K562 (cell line): ENCODE data around the gene CAPN2. TPM values are rescaled to one million over a fixed set of nuclear protein-coding genes. Genes with fewer than 3 reads are reported as not detected.

ENCODE experiments used
- AFF4 ChIP-seq: sonication (generic); formaldehyde crosslinking; IDR thresholded peaks from 2 replicates; pipeline ENCODE4 v1.8.0; 2023; ENCODE audit warnings: mild to moderate bottlenecking, missing genetic modification reagents
- COPS2 ChIP-seq: fragments of 450-650 bp; conservative IDR thresholded peaks from 2 replicates; pipeline ENCODE4 v1.6.1; 2016; ENCODE audit warnings: mild to moderate bottlenecking, moderate library complexity
- CREB1 ChIP-seq, 2 experiments: sonication (generic) in 1 of 2; formaldehyde crosslinking in 1 of 2; IDR thresholded peaks; 2 replicates each; pipeline versions ENCODE4 v1.6.1 to v1.8.0; 2012 to 2022; ENCODE audit warnings: inconsistent platforms in 1 of 2, mild to moderate bottlenecking in 1 of 2, missing genetic modification reagents in 1 of 2, moderate library complexity in 1 of 2
- CTBP1 ChIP-seq: fragments of 450-650 bp; IDR thresholded peaks from 2 replicates; pipeline ENCODE4 v1.6.1; 2016; ENCODE audit warnings: borderline replicate concordance
- E2F1 ChIP-seq: sonication (generic); formaldehyde crosslinking; IDR thresholded peaks from 2 replicates; pipeline ENCODE4 v1.8.1; 2023; ENCODE audit warnings: mild to moderate bottlenecking, missing genetic modification reagents, moderate library complexity
- HDAC1 ChIP-seq, 2 experiments: fragments of 450-650 bp; IDR thresholded peaks; 2 replicates each; pipeline ENCODE4 v1.6.1; 2016 to 2017; ENCODE audit warnings: inconsistent platforms in 1 of 2, mild to moderate bottlenecking in 1 of 2, moderate library complexity in 1 of 2
- KDM2B ChIP-seq: fragments of 250-450 bp; sonication (Bioruptor Pico); IDR thresholded peaks from 2 replicates; pipeline ENCODE4 v1.8.0; 2021; ENCODE audit warnings: mild to moderate bottlenecking, moderate library complexity
- MCM7 ChIP-seq, 2 experiments: fragments of 450-650 bp; IDR thresholded peaks; 2 replicates each; pipeline ENCODE4 v1.6.1; 2016 to 2018
- MIER1 ChIP-seq: fragments of 450-650 bp; IDR thresholded peaks from 2 replicates; pipeline ENCODE4 v1.6.1; 2016; ENCODE audit warnings: antibody characterized with exemption, mild to moderate bottlenecking, low read depth
- RNF2 ChIP-seq: sonication (generic); IDR thresholded peaks from 2 replicates; pipeline ENCODE4 v1.6.1; 2016
- TEAD1 ChIP-seq, 2 experiments: fragments of 450-650 bp in 1 of 2; sonication (generic) in 1 of 2; formaldehyde crosslinking; IDR thresholded peaks; 2 replicates each; pipeline versions ENCODE4 v1.4.0 to v1.8.0; 2020 to 2022; ENCODE audit warnings: mild to moderate bottlenecking in 2 of 2, missing genetic modification reagents in 1 of 2
- ZKSCAN8 ChIP-seq: fragments of 200-800 bp; sonication (Bioruptor generic); IDR thresholded peaks from 2 replicates; pipeline ENCODE4 v1.6.1; 2016; ENCODE audit warnings: missing genetic modification characterization, missing compliant biosample characterization
- ZNF217 ChIP-seq: sonication (generic); formaldehyde crosslinking; IDR thresholded peaks from 2 replicates; pipeline ENCODE4 v1.8.0; 2022; ENCODE audit warnings: mild to moderate bottlenecking, missing genetic modification reagents
- ZNF280A ChIP-seq: fragments of 450-650 bp; IDR thresholded peaks from 2 replicates; pipeline ENCODE4 v1.6.1; 2018; ENCODE audit warnings: mild to moderate bottlenecking, low read depth; ENCODE audit not compliant: partially characterized antibody
- polyA plus RNA-seq, 8 experiments: library from polyadenylated mRNA; depleted of rRNA in 4 of 8; stranded (reverse) in 5 of 8; unstranded in 3 of 8; fragments of >200 nt; fragmentation: Nextera tagmentation in 2 of 8; fragmentation: Illumina TruSeq in 1 of 8; extraction: Ambion mirVana in 2 of 8; extraction: Trizol in 1 of 8; gene quantifications; 2 replicates each; pipeline versions ENCODE4 v1.2.1 to v1.2.3, GENCODE V29; 2011 to 2014; ENCODE audit warnings: inconsistent platforms in 1 of 8, missing spikeins in 1 of 8
- total RNA-seq, 7 experiments: library from RNA; depleted of rRNA in 6 of 7; stranded (reverse); fragments of >200 nt in 6 of 7; fragmentation: Illumina TruSeq in 2 of 7; extraction: Trizol in 2 of 7; gene quantifications; 2 replicates each; pipeline versions ENCODE4 v1.2.1 to v1.2.3, GENCODE V29; 2011 to 2021; ENCODE audit warnings: low replicate concordance in 1 of 7
- TF ChIP-seq, protein P1 (sequence below): fragments of 250-450 bp; sonication (Bioruptor Pico); IDR thresholded peaks from 2 replicates; pipeline ENCODE4 v1.4.0; 2020

Gene CAPN2
- total and polyA plus RNA-seq, 9 of the 15 experiments (the other 6 are each of a cell fraction or from before 2014, with no cell fraction given), result 24.6 to 157 (median 101) TPM

- TF ChIP-seq AFF4, result 0 out of 2 replicates have a peak, but pooled peaks have one; percentile 28
- no peak for TF ChIP-seq COPS2
- peak; percentile 82 for TF ChIP-seq CREB1 (IDR thresholded peaks at IDR 0.05)
- peak; percentile 25; the same call in 1 of the 2 replicates for TF ChIP-seq CREB1 (CRISPR knock-in tag; IDR thresholded peaks at IDR 0.05)
- TF ChIP-seq MIER1, result no peak
- peak; percentile 95 for TF ChIP-seq RNF2
- TF ChIP-seq E2F1 (CRISPR knock-in tag), result no peak
- peak; percentile 41 to 91; a peak in 2 of 4 replicates for TF ChIP-seq TEAD1 (CRISPR knock-in tag; IDR thresholded peaks at IDR 0.05)
- TF ChIP-seq KDM2B (CRISPR knock-in tag), result no peak
- TF ChIP-seq ZNF217 (CRISPR knock-in tag), result no peak
- peak; percentile 88 for TF ChIP-seq CTBP1
- no peak for TF ChIP-seq ZNF280A
- TF ChIP-seq, protein P1, sequence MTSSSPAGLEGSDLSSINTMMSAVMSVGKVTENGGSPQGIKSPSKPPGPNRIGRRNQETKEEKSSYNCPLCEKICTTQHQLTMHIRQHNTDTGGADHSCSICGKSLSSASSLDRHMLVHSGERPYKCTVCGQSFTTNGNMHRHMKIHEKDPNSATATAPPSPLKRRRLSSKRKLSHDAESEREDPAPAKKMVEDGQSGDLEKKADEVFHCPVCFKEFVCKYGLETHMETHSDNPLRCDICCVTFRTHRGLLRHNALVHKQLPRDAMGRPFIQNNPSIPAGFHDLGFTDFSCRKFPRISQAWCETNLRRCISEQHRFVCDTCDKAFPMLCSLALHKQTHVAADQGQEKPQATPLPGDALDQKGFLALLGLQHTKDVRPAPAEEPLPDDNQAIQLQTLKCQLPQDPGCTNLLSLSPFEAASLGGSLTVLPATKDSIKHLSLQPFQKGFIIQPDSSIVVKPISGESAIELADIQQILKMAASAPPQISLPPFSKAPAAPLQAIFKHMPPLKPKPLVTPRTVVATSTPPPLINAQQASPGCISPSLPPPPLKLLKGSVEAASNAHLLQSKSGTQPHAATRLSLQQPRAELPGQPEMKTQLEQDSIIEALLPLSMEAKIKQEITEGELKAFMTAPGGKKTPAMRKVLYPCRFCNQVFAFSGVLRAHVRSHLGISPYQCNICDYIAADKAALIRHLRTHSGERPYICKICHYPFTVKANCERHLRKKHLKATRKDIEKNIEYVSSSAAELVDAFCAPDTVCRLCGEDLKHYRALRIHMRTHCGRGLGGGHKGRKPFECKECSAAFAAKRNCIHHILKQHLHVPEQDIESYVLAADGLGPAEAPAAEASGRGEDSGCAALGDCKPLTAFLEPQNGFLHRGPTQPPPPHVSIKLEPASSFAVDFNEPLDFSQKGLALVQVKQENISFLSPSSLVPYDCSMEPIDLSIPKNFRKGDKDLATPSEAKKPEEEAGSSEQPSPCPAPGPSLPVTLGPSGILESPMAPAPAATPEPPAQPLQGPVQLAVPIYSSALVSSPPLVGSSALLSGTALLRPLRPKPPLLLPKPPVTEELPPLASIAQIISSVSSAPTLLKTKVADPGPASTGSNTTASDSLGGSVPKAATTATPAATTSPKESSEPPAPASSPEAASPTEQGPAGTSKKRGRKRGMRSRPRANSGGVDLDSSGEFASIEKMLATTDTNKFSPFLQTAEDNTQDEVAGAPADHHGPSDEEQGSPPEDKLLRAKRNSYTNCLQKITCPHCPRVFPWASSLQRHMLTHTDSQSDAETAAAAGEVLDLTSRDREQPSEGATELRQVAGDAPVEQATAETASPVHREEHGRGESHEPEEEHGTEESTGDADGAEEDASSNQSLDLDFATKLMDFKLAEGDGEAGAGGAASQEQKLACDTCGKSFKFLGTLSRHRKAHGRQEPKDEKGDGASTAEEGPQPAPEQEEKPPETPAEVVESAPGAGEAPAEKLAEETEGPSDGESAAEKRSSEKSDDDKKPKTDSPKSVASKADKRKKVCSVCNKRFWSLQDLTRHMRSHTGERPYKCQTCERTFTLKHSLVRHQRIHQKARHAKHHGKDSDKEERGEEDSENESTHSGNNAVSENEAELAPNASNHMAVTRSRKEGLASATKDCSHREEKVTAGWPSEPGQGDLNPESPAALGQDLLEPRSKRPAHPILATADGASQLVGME (CRISPR knock-in tag), result peak; percentile 62; the same call in 1 of the 2 replicates
- TF ChIP-seq ZKSCAN8 (CRISPR knock-in tag), result peak; percentile 91
- TF ChIP-seq HDAC1 (IDR thresholded peaks at IDR 0.05), result peak; percentile 58 to 87; a peak in 2 of 4 replicates
- no peak for TF ChIP-seq MCM7 (IDR thresholded peaks at IDR 0.05)
Observed at GRCh38 chr1:223788746-223789415, 76.5 kb downstream of the CAPN2 start (continued).
